Mononuclear cell (primary cell): ENCODE measurements around the gene VPS29. TPM values are rescaled to one million over a fixed set of nuclear protein-coding genes. Genes with fewer than 3 reads are reported as not detected.
"Not testable (repeated sequence)": the region's sequence is repeated elsewhere in the genome, so short reads cannot be mapped to it uniquely, and the experiment has no call there.

Experiments used
- H3K27me3 ChIP-seq: 2 replicates; pipeline ENCODE4 v1.6.0; 2011; ENCODE audit warnings: low read length, control low read depth; ENCODE audit not compliant: insufficient read depth
- H3K4me1 ChIP-seq: 2 replicates; pipeline ENCODE4 v1.5.1; 2011; ENCODE audit warnings: mild to moderate bottlenecking, low read length, control low read depth; ENCODE audit not compliant: insufficient read depth
- H3K4me3 ChIP-seq: 2 replicates; pipeline ENCODE4 v1.5.1; 2011; ENCODE audit warnings: mild to moderate bottlenecking, low read length, moderate library complexity
- H3K9me3 ChIP-seq: 2 replicates; pipeline ENCODE4 v1.5.1; 2011; ENCODE audit warnings: low read depth, mild to moderate bottlenecking, control low read depth, low read length
- total RNA-seq: library from RNA; depleted of rRNA; stranded (reverse); fragments of >200 nt; gene quantifications from one replicate; pipeline ENCODE4 v1.2.3, GENCODE V29; 2012

The VPS29 gene
- total RNA-seq, 1 donor = 46.0 TPM

- Histone ChIP-seq H3K9me3 (no peaks in the 10 kb centered on the region), H3K27me3 (no peaks in the 10 kb centered on the region), H3K4me3 (no peak overlapping the region), H3K4me1 (no peaks in the 10 kb centered on the region)
Observed at GRCh38 chr12:110536834-110537604, 35.1 kb upstream of the VPS29 start.

- no peaks in the 10 kb centered on the region for H3K27me3 ChIP-seq
- H3K9me3 ChIP-seq = no peaks in the 10 kb centered on the region
- no peak overlapping the region for H3K4me3 ChIP-seq
- H3K4me1 ChIP-seq = no peaks in the 10 kb centered on the region
Observed at GRCh38 chr12:110534811-110535210, 32.9 kb upstream of the VPS29 start.

GRCh38 chr12:110533607-110534006 is 31.7 kb upstream of the VPS29 start:
- Histone ChIP-seq H3K4me1 (no peaks in the 10 kb centered on the region), H3K27me3 (no peaks in the 10 kb centered on the region), H3K9me3 (no peaks in the 10 kb centered on the region), H3K4me3 (no peak overlapping the region)

- Histone ChIP-seq H3K9me3 (no peaks in the 10 kb centered on the region), H3K27me3 (no peaks in the 10 kb centered on the region), H3K4me3 (no peak overlapping the region), H3K4me1 (no peaks in the 10 kb centered on the region)
Observed at GRCh38 chr12:110532644-110533043, 30.7 kb upstream of the VPS29 start.

GRCh38 chr12:110531741-110532333 is 29.9 kb upstream of the VPS29 start:
- Histone ChIP-seq H3K4me3 (no peak overlapping the region), H3K4me1 (no peaks in the 10 kb centered on the region), H3K27me3 (no peaks in the 10 kb centered on the region), H3K9me3 (no peaks in the 10 kb centered on the region)

- no peaks in the 10 kb centered on the region for H3K9me3 ChIP-seq
- no peaks in the 10 kb centered on the region for H3K27me3 ChIP-seq
- H3K4me3 ChIP-seq = no peak overlapping the region
- no peaks in the 10 kb centered on the region for H3K4me1 ChIP-seq
Observed at GRCh38 chr12:110530511-110530910, 28.6 kb upstream of the VPS29 start.

GRCh38 chr12:110528277-110528839 is 26.4 kb upstream of the VPS29 start:
- H3K27me3 ChIP-seq = no peaks in the 10 kb centered on the region
- no peaks in the 10 kb centered on the region for H3K4me1 ChIP-seq
- H3K9me3 ChIP-seq = no peaks in the 10 kb centered on the region
- no peak overlapping the region for H3K4me3 ChIP-seq

GRCh38 chr12:110520876-110521712 is 19.2 kb upstream of the VPS29 start:
- not testable (repeated sequence) for H3K4me1 ChIP-seq, H3K4me3 ChIP-seq, H3K9me3 ChIP-seq, H3K27me3 ChIP-seq

- H3K4me3 ChIP-seq, H3K27me3 ChIP-seq, H3K4me1 ChIP-seq, H3K9me3 ChIP-seq: not testable (repeated sequence)
Observed at GRCh38 chr12:110518014-110518413, 16.1 kb upstream of the VPS29 start.

- Histone ChIP-seq H3K27me3 (no peaks in the 10 kb centered on the region), H3K4me1 (no peaks in the 10 kb centered on the region), H3K4me3 (no peak overlapping the region), H3K9me3 (no peaks in the 10 kb centered on the region)
Observed at GRCh38 chr12:110516995-110517394, 15.1 kb upstream of the VPS29 start.

GRCh38 chr12:110514363-110514762 is 12.5 kb upstream of the VPS29 start:
- no peaks in the 10 kb centered on the region for H3K9me3 ChIP-seq
- H3K4me1 ChIP-seq = no peaks in the 10 kb centered on the region
- no peaks in the 10 kb centered on the region for H3K27me3 ChIP-seq
- no peak overlapping the region for H3K4me3 ChIP-seq

GRCh38 chr12:110513842-110514241 is 11.9 kb upstream of the VPS29 start:
- Histone ChIP-seq H3K4me1 (no peaks in the 10 kb centered on the region), H3K27me3 (no peaks in the 10 kb centered on the region), H3K4me3 (no peak overlapping the region), H3K9me3 (no peaks in the 10 kb centered on the region)

GRCh38 chr12:110508071-110508586 is 6.2 kb upstream of the VPS29 start:
- no peak overlapping the region for H3K4me3 ChIP-seq
- H3K9me3 ChIP-seq = no peaks in the 10 kb centered on the region
- H3K4me1 ChIP-seq = no peaks in the 10 kb centered on the region
- H3K27me3 ChIP-seq = no peaks in the 10 kb centered on the region

- Histone ChIP-seq H3K4me3 (no peak overlapping the region), H3K27me3 (no peaks in the 10 kb centered on the region), H3K9me3 (no peaks in the 10 kb centered on the region), H3K4me1 (peaks cover 20% of the 10 kb centered on the region)
Observed at GRCh38 chr12:110505332-110505731, 3.4 kb upstream of the VPS29 start.

GRCh38 chr12:110503432-110503831 is 1.5 kb upstream of the VPS29 start:
- Histone ChIP-seq H3K9me3 (no peaks in the 10 kb centered on the region), H3K4me1 (peaks cover 31% of the 10 kb centered on the region), H3K4me3 (no peak overlapping the region), H3K27me3 (no peaks in the 10 kb centered on the region)
